IPS-NIHi7 (cell line): ENCODE data around the gene MYO3B.
"Not testable (repeated sequence)": the region's sequence is repeated elsewhere in the genome, so short reads cannot be mapped to it uniquely, and the experiment has no call there.

ENCODE experiments used
- DNase-seq: peaks from one replicate; pipeline ENCODE4 v3.0.0; 2012; ENCODE audit warnings: mixed read lengths; ENCODE audit errors: extremely low spot score

MYO3B gene

GRCh38 chr2:170340693-170341068 is 162.7 kb downstream of the MYO3B start:
- no peak for DNase-seq

GRCh38 chr2:170341684-170342623 is 164.0 kb downstream of the MYO3B start:
- no peak for DNase-seq

- no peak for DNase-seq
Measured at GRCh38 chr2:170344663-170345346, 166.9 kb downstream of the MYO3B start.

- DNase-seq: no peak
Measured at GRCh38 chr2:170345607-170346006, 167.7 kb downstream of the MYO3B start.

GRCh38 chr2:170349269-170349668 is 171.3 kb downstream of the MYO3B start:
- not testable (repeated sequence) for DNase-seq

GRCh38 chr2:170350929-170351826 is 173.2 kb downstream of the MYO3B start:
- DNase-seq: no peak

GRCh38 chr2:170353723-170354122 is 175.8 kb downstream of the MYO3B start:
- DNase-seq: no peak

GRCh38 chr2:170354388-170354787 is 176.4 kb downstream of the MYO3B start:
- no peak for DNase-seq

GRCh38 chr2:170354855-170355780 is 177.2 kb downstream of the MYO3B start:
- no peak for DNase-seq

GRCh38 chr2:170359466-170359865 is 181.5 kb downstream of the MYO3B start:
- DNase-seq: no peak

- no peak for DNase-seq
Measured at GRCh38 chr2:170360546-170361089, 182.7 kb downstream of the MYO3B start.

GRCh38 chr2:170361090-170361936 is 183.4 kb downstream of the MYO3B start:
- peak; percentile 44 for DNase-seq

GRCh38 chr2:170362313-170362870 is 184.4 kb downstream of the MYO3B start:
- no peak for DNase-seq

- no peak for DNase-seq
Measured at GRCh38 chr2:170362871-170363631, 185.1 kb downstream of the MYO3B start.

- DNase-seq: no peak
Measured at GRCh38 chr2:170365003-170365402, 187.1 kb downstream of the MYO3B start.

- DNase-seq: no peak
Measured at GRCh38 chr2:170365686-170366085, 187.7 kb downstream of the MYO3B start.

- DNase-seq: no peak
Measured at GRCh38 chr2:170368370-170368769, 190.4 kb downstream of the MYO3B start.

GRCh38 chr2:170369228-170369627 is 191.3 kb downstream of the MYO3B start:
- no peak for DNase-seq
